CD4-positive, alpha-beta T cell treated with Interleukin-17A for 4 hours (primary cell): ENCODE results near the gene SLC7A6OS.

Experiments
- DNase-seq: peaks from one replicate; pipeline ENCODE4 v3.0.0-alpha.2; 2020; ENCODE audit warnings: mixed read lengths

The SLC7A6OS gene

GRCh38 chr16:68275611-68276191 lies 35.0 kb downstream of the SLC7A6OS start:
- DNase-seq = peak; percentile 72

- no peak for DNase-seq
These were observed 36.3 kb downstream of the SLC7A6OS start for GRCh38 chr16:68274441-68274840.

- DNase-seq = peak; percentile 42
These were observed 36.9 kb downstream of the SLC7A6OS start for GRCh38 chr16:68273896-68274295.

GRCh38 chr16:68273459-68273858 lies 37.3 kb downstream of the SLC7A6OS start:
- no peak for DNase-seq

GRCh38 chr16:68272507-68273209 lies 38.1 kb downstream of the SLC7A6OS start:
- DNase-seq = peak; percentile 85

- DNase-seq = no peak
These were observed 40.4 kb downstream of the SLC7A6OS start for GRCh38 chr16:68270353-68270752.

- no peak for DNase-seq
These were observed 41.0 kb downstream of the SLC7A6OS start for GRCh38 chr16:68269793-68270192.

- no peak for DNase-seq
These were observed 42.9 kb downstream of the SLC7A6OS start for GRCh38 chr16:68267612-68268405.

- peak; percentile 71 for DNase-seq
These were observed 45.4 kb downstream of the SLC7A6OS start for GRCh38 chr16:68265078-68265920.

- DNase-seq = peak; percentile 88
These were observed 46.3 kb downstream of the SLC7A6OS start, which contains the start of gene SLC7A6 for GRCh38 chr16:68264128-68265077. Gene SLC7A6 (plus strand): TSS chr16:68264526. CDS start chr16:68274727, 10,201 bp downstream.

- DNase-seq = no peak
These were observed 47.1 kb downstream of the SLC7A6OS start for GRCh38 chr16:68263559-68264127.

GRCh38 chr16:68259007-68259825 lies 51.5 kb downstream of the SLC7A6OS start:
- DNase-seq = no peak

GRCh38 chr16:68257906-68258800 lies 52.6 kb downstream of the SLC7A6OS start:
- DNase-seq = no peak

- peak; percentile 55 for DNase-seq
These were observed 53.4 kb downstream of the SLC7A6OS start for GRCh38 chr16:68257251-68257905.

- DNase-seq = no peak
These were observed 55.0 kb downstream of the SLC7A6OS start for GRCh38 chr16:68255712-68256111.

- no peak for DNase-seq
These were observed 57.0 kb downstream of the SLC7A6OS start for GRCh38 chr16:68253721-68254120.

GRCh38 chr16:68252383-68252782 lies 58.4 kb downstream of the SLC7A6OS start:
- no peak for DNase-seq

GRCh38 chr16:68251832-68252231 lies 58.9 kb downstream of the SLC7A6OS start:
- DNase-seq = no peak

GRCh38 chr16:68250951-68251350 lies 59.8 kb downstream of the SLC7A6OS start:
- no peak for DNase-seq
